ENCODE results near the gene HIP1R. TPM values are rescaled to one million over a fixed set of nuclear protein-coding genes. Genes with fewer than 3 reads are reported as not detected.

HIP1R gene
- total and polyA plus RNA-seq, 2 experiments from 2014 or later = 8.0 to 22.1 TPM

DNA sequence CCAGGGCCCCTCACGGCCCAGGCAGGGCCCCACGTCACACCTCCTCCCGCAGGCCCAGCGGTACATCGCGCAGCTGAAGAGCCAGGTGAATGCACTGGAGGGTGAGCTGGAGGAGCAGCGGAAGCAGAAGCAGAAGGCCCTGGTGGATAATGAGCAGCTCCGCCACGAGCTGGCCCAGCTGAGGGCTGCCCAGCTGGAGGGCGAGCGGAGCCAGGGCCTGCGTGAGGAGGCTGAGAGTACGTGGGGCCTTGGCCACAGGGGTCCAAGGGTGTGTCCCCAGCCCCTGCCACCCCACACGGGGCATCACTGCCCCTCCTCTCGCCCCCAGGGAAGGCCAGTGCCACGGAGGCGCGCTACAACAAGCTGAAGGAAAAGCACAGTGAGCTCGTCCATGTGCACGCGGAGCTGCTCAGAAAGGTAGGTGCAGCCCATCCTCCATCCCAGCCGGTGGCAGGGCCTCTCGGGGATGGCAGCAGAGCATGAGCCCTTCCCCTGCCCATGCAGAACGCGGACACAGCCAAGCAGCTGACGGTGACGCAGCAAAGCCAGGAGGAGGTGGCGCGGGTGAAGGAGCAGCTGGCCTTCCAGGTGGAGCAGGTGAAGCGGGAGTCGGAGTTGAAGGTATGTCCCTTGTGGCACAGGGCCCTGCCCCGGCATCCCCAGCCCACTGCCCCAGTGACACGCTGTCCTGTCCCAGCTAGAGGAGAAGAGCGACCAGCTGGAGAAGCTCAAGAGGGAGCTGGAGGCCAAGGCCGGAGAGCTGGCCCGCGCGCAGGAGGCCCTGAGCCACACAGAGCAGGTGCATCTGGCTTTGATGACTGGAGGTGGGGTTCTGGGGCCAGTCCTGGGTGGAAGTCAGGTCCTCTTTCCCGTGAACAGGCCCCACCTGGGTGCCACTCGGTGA, 20.9 kb downstream of the HIP1R start:
- no peak overlapping the region for H3K27ac Mint-ChIP-seq
- H3K79me2 ChIP-seq (replicated peaks; ENCODE audit: insufficient read depth) = no peaks in the 10 kb centered on the region
- peaks cover 6% of the 10 kb centered on the region for H3K27me3 Mint-ChIP-seq (ENCODE audit: insufficient read depth, low read depth, poor library complexity)
- no peaks in the 10 kb centered on the region for H3F3A ChIP-seq (replicated peaks; ENCODE audit: low read depth)
- peaks cover 6% of the 10 kb centered on the region; the same call in 1 of the 2 replicates for H4K20me1 ChIP-seq (replicated peaks; ENCODE audit: insufficient read depth)
- no peak overlapping the region for H3K4me3 ChIP-seq
- no peaks in the 10 kb centered on the region for H3K36me3 ChIP-seq (ENCODE audit: insufficient read depth)
- no peaks in the 10 kb centered on the region for H3K9me2 ChIP-seq (ENCODE audit: insufficient read depth)
- H3K4me1 Mint-ChIP-seq = peaks cover 5% of the 10 kb centered on the region
- DNase-seq (ENCODE audit: low spot score) (no peak), ATAC-seq (no peak)
- no peak overlapping the region for H2AFZ ChIP-seq
- no peaks in the 10 kb centered on the region for H3K4me1 ChIP-seq (ENCODE audit: insufficient read depth)
- H3K27ac ChIP-seq (ENCODE audit: low read depth) = no peak overlapping the region
- no peaks in the 10 kb centered on the region for H3K9me3 Mint-ChIP-seq
- no peaks in the 10 kb centered on the region for H3K27me3 ChIP-seq (ENCODE audit: insufficient read depth)
- no peaks in the 10 kb centered on the region; the same call in 2 of the 3 replicates for H3K36me3 Mint-ChIP-seq (ENCODE audit: low read depth)
- H3K4me3 Mint-ChIP-seq = no peak overlapping the region
- TF ChIP-seq NANOG (IDR thresholded peaks at IDR 0.05; ENCODE audit: borderline replicate concordance) = no peak
- no peak for TF ChIP-seq JUNB (IDR thresholded peaks at IDR 0.05; ENCODE audit: unreplicated experiment)
- TF ChIP-seq STAT1 (IDR thresholded peaks at IDR 0.05; ENCODE audit: unreplicated experiment) = no peak
- TF ChIP-seq ZNF331 (CRISPR knock-in tag; IDR thresholded peaks at IDR 0.05; ENCODE audit: low read depth) = no peak
- TF ChIP-seq, protein P1, sequence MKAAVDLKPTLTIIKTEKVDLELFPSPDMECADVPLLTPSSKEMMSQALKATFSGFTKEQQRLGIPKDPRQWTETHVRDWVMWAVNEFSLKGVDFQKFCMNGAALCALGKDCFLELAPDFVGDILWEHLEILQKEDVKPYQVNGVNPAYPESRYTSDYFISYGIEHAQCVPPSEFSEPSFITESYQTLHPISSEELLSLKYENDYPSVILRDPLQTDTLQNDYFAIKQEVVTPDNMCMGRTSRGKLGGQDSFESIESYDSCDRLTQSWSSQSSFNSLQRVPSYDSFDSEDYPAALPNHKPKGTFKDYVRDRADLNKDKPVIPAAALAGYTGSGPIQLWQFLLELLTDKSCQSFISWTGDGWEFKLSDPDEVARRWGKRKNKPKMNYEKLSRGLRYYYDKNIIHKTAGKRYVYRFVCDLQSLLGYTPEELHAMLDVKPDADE (IDR thresholded peaks at IDR 0.05) = no peak
- no peak for TF ChIP-seq CREB1 (CRISPR knock-in tag; IDR thresholded peaks at IDR 0.05; ENCODE audit: low read depth)
- TF ChIP-seq, protein P2, sequence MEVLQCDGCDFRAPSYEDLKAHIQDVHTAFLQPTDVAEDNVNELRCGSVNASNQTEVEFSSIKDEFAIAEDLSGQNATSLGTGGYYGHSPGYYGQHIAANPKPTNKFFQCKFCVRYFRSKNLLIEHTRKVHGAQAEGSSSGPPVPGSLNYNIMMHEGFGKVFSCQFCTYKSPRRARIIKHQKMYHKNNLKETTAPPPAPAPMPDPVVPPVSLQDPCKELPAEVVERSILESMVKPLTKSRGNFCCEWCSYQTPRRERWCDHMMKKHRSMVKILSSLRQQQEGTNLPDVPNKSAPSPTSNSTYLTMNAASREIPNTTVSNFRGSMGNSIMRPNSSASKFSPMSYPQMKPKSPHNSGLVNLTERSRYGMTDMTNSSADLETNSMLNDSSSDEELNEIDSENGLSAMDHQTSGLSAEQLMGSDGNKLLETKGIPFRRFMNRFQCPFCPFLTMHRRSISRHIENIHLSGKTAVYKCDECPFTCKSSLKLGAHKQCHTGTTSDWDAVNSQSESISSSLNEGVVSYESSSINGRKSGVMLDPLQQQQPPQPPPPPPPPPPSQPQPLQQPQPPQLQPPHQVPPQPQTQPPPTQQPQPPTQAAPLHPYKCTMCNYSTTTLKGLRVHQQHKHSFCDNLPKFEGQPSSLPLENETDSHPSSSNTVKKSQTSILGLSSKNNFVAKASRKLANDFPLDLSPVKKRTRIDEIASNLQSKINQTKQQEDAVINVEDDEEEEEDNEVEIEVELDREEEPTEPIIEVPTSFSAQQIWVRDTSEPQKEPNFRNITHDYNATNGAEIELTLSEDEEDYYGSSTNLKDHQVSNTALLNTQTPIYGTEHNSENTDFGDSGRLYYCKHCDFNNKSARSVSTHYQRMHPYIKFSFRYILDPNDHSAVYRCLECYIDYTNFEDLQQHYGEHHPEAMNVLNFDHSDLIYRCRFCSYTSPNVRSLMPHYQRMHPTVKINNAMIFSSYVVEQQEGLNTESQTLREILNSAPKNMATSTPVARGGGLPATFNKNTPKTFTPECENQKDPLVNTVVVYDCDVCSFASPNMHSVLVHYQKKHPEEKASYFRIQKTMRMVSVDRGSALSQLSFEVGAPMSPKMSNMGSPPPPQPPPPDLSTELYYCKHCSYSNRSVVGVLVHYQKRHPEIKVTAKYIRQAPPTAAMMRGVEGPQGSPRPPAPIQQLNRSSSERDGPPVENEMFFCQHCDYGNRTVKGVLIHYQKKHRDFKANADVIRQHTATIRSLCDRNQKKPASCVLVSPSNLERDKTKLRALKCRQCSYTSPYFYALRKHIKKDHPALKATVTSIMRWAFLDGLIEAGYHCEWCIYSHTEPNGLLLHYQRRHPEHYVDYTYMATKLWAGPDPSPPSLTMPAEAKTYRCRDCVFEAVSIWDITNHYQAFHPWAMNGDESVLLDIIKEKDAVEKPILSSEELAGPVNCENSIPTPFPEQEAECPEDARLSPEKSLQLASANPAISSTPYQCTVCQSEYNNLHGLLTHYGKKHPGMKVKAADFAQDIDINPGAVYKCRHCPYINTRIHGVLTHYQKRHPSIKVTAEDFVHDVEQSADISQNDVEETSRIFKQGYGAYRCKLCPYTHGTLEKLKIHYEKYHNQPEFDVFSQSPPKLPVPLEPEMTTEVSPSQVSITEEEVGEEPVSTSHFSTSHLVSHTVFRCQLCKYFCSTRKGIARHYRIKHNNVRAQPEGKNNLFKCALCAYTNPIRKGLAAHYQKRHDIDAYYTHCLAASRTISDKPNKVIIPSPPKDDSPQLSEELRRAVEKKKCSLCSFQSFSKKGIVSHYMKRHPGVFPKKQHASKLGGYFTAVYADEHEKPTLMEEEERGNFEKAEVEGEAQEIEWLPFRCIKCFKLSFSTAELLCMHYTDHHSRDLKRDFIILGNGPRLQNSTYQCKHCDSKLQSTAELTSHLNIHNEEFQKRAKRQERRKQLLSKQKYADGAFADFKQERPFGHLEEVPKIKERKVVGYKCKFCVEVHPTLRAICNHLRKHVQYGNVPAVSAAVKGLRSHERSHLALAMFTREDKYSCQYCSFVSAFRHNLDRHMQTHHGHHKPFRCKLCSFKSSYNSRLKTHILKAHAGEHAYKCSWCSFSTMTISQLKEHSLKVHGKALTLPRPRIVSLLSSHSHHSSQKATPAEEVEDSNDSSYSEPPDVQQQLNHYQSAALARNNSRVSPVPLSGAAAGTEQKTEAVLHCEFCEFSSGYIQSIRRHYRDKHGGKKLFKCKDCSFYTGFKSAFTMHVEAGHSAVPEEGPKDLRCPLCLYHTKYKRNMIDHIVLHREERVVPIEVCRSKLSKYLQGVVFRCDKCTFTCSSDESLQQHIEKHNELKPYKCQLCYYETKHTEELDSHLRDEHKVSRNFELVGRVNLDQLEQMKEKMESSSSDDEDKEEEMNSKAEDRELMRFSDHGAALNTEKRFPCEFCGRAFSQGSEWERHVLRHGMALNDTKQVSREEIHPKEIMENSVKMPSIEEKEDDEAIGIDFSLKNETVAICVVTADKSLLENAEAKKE (CRISPR knock-in tag; IDR thresholded peaks at IDR 0.05) = no peak
- TF ChIP-seq, protein P3, sequence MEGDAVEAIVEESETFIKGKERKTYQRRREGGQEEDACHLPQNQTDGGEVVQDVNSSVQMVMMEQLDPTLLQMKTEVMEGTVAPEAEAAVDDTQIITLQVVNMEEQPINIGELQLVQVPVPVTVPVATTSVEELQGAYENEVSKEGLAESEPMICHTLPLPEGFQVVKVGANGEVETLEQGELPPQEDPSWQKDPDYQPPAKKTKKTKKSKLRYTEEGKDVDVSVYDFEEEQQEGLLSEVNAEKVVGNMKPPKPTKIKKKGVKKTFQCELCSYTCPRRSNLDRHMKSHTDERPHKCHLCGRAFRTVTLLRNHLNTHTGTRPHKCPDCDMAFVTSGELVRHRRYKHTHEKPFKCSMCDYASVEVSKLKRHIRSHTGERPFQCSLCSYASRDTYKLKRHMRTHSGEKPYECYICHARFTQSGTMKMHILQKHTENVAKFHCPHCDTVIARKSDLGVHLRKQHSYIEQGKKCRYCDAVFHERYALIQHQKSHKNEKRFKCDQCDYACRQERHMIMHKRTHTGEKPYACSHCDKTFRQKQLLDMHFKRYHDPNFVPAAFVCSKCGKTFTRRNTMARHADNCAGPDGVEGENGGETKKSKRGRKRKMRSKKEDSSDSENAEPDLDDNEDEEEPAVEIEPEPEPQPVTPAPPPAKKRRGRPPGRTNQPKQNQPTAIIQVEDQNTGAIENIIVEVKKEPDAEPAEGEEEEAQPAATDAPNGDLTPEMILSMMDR (conservative IDR thresholded peaks at IDR 0.05; ENCODE audit: low read depth in 2 of 2) = no peak
- no peak for TF ChIP-seq EZH2phosphoT487 (IDR thresholded peaks at IDR 0.05; ENCODE audit: unreplicated experiment)
- TF ChIP-seq POLR2AphosphoS5 (IDR thresholded peaks at IDR 0.05; ENCODE audit: low read depth) = no peak
- TF ChIP-seq ZNF114 (CRISPR knock-in tag; IDR thresholded peaks at IDR 0.05) = no peak
- TF ChIP-seq, protein P4, sequence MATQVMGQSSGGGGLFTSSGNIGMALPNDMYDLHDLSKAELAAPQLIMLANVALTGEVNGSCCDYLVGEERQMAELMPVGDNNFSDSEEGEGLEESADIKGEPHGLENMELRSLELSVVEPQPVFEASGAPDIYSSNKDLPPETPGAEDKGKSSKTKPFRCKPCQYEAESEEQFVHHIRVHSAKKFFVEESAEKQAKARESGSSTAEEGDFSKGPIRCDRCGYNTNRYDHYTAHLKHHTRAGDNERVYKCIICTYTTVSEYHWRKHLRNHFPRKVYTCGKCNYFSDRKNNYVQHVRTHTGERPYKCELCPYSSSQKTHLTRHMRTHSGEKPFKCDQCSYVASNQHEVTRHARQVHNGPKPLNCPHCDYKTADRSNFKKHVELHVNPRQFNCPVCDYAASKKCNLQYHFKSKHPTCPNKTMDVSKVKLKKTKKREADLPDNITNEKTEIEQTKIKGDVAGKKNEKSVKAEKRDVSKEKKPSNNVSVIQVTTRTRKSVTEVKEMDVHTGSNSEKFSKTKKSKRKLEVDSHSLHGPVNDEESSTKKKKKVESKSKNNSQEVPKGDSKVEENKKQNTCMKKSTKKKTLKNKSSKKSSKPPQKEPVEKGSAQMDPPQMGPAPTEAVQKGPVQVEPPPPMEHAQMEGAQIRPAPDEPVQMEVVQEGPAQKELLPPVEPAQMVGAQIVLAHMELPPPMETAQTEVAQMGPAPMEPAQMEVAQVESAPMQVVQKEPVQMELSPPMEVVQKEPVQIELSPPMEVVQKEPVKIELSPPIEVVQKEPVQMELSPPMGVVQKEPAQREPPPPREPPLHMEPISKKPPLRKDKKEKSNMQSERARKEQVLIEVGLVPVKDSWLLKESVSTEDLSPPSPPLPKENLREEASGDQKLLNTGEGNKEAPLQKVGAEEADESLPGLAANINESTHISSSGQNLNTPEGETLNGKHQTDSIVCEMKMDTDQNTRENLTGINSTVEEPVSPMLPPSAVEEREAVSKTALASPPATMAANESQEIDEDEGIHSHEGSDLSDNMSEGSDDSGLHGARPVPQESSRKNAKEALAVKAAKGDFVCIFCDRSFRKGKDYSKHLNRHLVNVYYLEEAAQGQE (IDR thresholded peaks at IDR 0.05; ENCODE audit: unreplicated experiment) = no peak
- no peak for TF ChIP-seq EZH2 (IDR thresholded peaks at IDR 0.05; ENCODE audit: low read depth, unreplicated experiment)
- H3K4me2 ChIP-seq = no peak overlapping the region

Data from GM23338 (cell line).